Thoracic aorta (tissue), 2 donors: ENCODE data around the gene NOL3. TPM values are rescaled to one million over a fixed set of nuclear protein-coding genes. Genes with fewer than 3 reads are reported as not detected.

Experiments
- ATAC-seq: fragments of 150-250 bp; one replicate; pipeline ENCODE4 v1.8.0; 2017; ENCODE audit warnings: low read depth; ENCODE audit not compliant: insufficient number of reproducible peaks, low FRiP score
- DNase-seq: peaks from one replicate; pipeline ENCODE4 v3.0.0-alpha.2; 2020; ENCODE audit warnings: low spot score
- H3K27ac ChIP-seq, 2 donors: fragments of 200-600 bp; sonication (generic); 1 replicate in 1 of 2; 2 replicates in 1 of 2; pipeline ENCODE4 v1.5.1; 2016; ENCODE audit warnings: mild to moderate bottlenecking in 2 of 2, moderate library complexity in 2 of 2
- H3K27me3 ChIP-seq: fragments of 200-600 bp; sonication (generic); replicated peaks from 2 replicates; pipeline ENCODE4 v1.6.0; 2016; ENCODE audit warnings: mild to moderate bottlenecking; ENCODE audit not compliant: insufficient read depth
- H3K36me3 ChIP-seq: fragments of 200-600 bp; sonication (generic); one replicate; pipeline ENCODE4 v1.5.1; 2016
- H3K4me1 ChIP-seq, 2 donors: fragments of 200-600 bp; sonication (generic); 1 replicate in 1 of 2; 2 replicates in 1 of 2; pipeline versions ENCODE4 v1.5.1 to v1.6.0; 2016; ENCODE audit warnings: low read depth in 2 of 2, mild to moderate bottlenecking in 1 of 2; ENCODE audit not compliant: control insufficient read depth in 1 of 2
- H3K4me3 ChIP-seq: fragments of 200-600 bp; sonication (generic); 2 replicates; pipeline ENCODE4 v1.5.1; 2016; ENCODE audit warnings: mild to moderate bottlenecking
- H3K9me3 ChIP-seq: fragments of 200-600 bp; sonication (generic); 2 replicates; pipeline ENCODE4 v1.5.1; 2016
- total RNA-seq, 2 donors: library from RNA; depleted of rRNA; stranded (reverse); fragments of >200 nt; gene quantifications; one replicate each; pipeline versions ENCODE4 v1.1.0 to v1.2.3, GENCODE V29; 2016
- TF ChIP-seq, protein P1 (sequence below): fragments of 200-600 bp; sonication (generic); IDR thresholded peaks from one replicate; pipeline ENCODE4 v1.5.1; 2019; ENCODE audit warnings: antibody characterized with exemption

NOL3 gene
- total RNA-seq, 2 donors from 2014 or later: 43.5 to 80.8 TPM

DNA sequence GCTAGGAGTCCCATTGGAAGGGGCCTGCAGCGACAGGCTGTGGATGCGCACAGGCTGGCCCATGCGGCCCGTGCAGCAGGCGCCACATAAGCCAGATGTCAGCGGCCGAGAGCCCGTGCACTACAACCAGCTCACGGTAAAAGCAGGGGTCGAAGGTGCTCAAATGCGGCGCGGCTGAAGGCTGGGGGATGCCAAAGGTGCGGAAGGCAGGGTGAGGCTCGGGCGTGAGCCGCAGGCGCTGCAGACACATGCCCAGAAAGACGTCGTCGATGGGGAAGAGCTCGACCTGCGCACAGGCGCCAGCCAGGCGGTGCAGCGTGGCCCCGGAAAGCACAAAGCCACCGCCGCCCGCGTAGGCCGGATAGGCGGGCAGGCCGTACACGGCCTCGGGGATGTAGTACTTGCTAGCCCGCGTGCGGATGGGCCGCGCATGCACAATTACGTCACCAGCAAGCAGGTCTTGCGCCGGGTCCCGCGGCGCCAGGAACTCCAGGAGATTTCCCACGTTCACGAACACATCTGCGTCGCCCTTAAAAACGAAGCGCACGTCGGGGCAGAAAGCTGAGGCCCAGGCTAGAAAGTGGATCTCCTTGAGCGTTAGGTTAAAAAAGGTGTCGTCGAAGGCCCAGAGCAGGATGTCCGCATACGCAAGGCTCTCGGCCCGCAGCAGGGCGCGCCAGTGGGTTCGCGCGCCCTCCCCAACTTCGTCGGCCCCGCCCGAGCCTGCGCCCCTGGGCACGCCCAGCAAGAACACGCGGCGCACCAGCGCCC is 20.9 kb upstream of the NOL3 start:
- TF ChIP-seq, protein P1, sequence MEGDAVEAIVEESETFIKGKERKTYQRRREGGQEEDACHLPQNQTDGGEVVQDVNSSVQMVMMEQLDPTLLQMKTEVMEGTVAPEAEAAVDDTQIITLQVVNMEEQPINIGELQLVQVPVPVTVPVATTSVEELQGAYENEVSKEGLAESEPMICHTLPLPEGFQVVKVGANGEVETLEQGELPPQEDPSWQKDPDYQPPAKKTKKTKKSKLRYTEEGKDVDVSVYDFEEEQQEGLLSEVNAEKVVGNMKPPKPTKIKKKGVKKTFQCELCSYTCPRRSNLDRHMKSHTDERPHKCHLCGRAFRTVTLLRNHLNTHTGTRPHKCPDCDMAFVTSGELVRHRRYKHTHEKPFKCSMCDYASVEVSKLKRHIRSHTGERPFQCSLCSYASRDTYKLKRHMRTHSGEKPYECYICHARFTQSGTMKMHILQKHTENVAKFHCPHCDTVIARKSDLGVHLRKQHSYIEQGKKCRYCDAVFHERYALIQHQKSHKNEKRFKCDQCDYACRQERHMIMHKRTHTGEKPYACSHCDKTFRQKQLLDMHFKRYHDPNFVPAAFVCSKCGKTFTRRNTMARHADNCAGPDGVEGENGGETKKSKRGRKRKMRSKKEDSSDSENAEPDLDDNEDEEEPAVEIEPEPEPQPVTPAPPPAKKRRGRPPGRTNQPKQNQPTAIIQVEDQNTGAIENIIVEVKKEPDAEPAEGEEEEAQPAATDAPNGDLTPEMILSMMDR: no peak
- Histone ChIP-seq H3K36me3 (peaks cover 16% of the 10 kb centered on the region), H3K27ac (peak overlapping the region in 1 of 2 donors; percentile 95), H3K4me1 (peaks cover 0 to 7% of the 10 kb centered on the region in 2 donors), H3K27me3 (no peaks in the 10 kb centered on the region), H3K9me3 (no peaks in the 10 kb centered on the region), H3K4me3 (peak overlapping the region; percentile 96)
- no peak for ATAC-seq
- no peak for DNase-seq

DNA sequence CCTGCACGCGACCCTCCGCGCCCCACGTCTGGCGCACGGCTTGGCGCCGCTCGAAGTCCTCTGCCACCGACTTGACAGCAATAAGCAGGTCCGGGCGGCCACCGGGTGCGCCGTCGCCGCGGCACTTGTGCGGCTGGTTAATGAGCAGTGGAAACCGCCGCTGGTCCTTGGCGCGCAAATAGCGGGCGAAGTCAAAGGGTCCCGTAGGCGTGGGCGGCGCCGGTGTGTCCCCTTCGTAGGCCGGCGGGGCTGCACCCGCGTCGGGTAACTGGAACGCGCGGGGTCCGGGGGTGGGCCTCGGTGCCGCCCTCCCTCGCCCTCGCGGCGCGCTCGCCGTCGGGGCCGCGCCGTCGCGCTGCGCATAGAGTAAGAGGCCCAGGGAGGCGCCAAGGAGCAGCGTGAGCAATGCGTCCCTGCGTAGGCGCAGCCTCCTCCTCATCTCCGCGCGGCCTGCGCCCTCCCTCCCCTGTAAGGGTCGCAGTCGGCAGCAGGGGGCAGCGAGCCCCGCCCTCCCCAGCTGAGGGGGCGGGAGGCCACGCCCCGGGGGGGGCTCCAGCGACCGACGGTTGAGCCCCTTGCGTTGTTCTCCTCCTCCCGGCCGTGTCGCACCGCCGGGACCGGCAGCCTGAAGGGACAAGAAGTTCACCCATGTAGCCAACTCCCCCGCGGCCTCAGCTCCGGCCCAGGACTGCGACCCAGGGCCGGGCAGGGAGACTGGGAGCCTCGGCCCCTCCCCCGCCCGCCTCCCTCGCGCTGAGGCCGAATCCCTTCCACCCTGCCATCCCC is 20.1 kb upstream of the NOL3 start:
- Histone ChIP-seq H3K4me1 (peaks cover 5 to 15% of the 10 kb centered on the region in 2 donors), H3K27me3 (no peaks in the 10 kb centered on the region), H3K4me3 (peak overlapping the region; percentile 96), H3K27ac (peak overlapping the region; percentile 94 to 95), H3K36me3 (peaks cover 10% of the 10 kb centered on the region), H3K9me3 (no peaks in the 10 kb centered on the region)
- ATAC-seq (no peak), DNase-seq (no peak)
- TF ChIP-seq, protein P1: no peak

DNA sequence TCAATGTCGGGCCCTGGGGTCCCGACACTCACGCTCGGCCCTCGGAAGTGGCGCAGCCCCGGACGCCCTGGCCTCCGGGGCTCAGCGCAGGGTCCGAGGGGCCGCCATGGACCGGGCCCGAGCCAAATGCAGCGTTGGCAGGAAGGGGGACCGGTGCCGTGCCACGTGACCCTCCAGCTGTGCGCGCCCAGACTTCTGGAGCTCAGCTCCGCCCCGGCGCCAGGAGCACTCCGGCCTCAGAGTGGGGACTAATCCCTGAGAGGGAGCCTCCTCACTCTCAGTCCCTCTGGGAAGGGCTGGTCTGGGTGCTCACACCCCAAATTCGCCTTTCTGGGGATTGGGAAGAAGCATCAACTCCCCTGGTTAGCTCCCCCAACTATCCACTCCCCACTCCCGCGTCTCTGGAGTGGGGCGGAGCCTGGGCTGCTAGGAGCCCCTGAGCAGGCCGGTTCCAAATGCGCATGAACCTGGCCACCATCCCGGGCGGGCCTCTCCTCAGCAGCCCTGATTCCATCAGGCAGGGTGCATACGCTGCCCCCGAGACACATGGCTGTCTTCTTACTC is 19.4 kb upstream of the NOL3 start, which contains the start of gene B3GNT9:
TSS of gene B3GNT9 (minus strand) at position 166 of the 564 bp plus-strand sequence. CDS start 513 bp downstream, outside the sequence.
- H3K9me3 ChIP-seq: no peaks in the 10 kb centered on the region
- DNase-seq (no peak), ATAC-seq (peak; percentile 63)
- H3K36me3 ChIP-seq: peaks cover 5% of the 10 kb centered on the region
- peak within 1 kb of the TSS; percentile 96 for H3K4me3 ChIP-seq
- H3K4me1 ChIP-seq: peaks cover 7 to 21% of the 10 kb centered on the region in 2 donors
- peak within 1 kb of the TSS; percentile 94 to 95 for H3K27ac ChIP-seq
- TF ChIP-seq, protein P1: no peak
- no peaks in the 10 kb centered on the region for H3K27me3 ChIP-seq

DNA sequence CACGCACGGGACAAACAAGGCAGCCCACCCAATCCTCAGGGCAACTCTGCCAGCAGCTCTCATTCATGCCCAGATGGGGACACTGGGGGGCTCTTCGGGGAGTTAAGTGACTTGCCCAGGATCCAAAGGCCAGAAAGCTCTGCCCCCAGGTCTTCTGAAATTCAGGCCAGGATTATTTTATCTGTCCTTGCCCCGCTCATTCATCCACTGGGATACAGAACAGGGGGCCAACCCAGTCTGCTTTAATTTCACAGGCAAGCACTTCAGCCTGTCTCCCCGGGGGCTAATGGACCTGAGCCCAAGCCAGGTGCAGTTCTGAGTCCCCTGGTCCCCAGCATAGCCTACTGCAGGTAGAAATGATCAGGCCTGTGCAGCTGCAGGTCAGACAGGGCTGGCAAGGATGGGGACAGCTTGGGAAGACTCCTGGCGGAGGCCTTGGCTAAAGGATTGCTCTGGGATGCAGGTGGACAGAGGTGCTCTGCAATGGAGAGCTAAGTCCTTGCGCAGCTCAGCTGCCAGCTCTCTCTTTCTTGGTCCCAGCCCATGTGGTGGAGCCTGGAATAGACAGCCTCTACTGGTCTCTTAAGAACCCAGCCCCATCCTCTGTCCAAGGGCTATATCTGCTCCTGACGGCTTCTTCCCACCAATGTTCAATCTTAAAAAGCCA is 18.8 kb upstream of the NOL3 start:
- H3K36me3 ChIP-seq: no peaks in the 10 kb centered on the region
- peak overlapping the region; percentile 94 to 95 for H3K27ac ChIP-seq
- H3K9me3 ChIP-seq: no peaks in the 10 kb centered on the region
- TF ChIP-seq, protein P1: no peak
- ATAC-seq (no peak), DNase-seq (no peak)
- peaks cover 7 to 26% of the 10 kb centered on the region in 2 donors for H3K4me1 ChIP-seq
- no peaks in the 10 kb centered on the region for H3K27me3 ChIP-seq
- peak overlapping the region; percentile 96 for H3K4me3 ChIP-seq
